ENCODE measurements around the gene CAPN9.

GRCh38 chr1:230794431-230794830, 47.2 kb downstream of the CAPN9 start:
- TF ChIP-seq CTCF (IDR thresholded peaks at IDR 0.05) (no peak), EZH2phosphoT487 (IDR thresholded peaks at IDR 0.05) (no peak), EZH2 (IDR thresholded peaks at IDR 0.05) (no peak)

Measured in neural progenitor cell (in vitro differentiated cells).